GM12864 (cell line): ENCODE measurements around the gene TSPAN9.
A peak's percentile ranks its signal among the peaks of the same experiment; 100 is the strongest.

Experiments
- DNase-seq: peaks from one replicate; pipeline ENCODE4 v3.0.0-alpha.2; 2011; ENCODE audit warnings: low read depth
- H3K4me3 ChIP-seq: 2 replicates; pipeline ENCODE4 v1.5.1; 2011; ENCODE audit warnings: mild to moderate bottlenecking, low read depth, low read length, control low read depth
- CTCF ChIP-seq: IDR thresholded peaks from 2 replicates; pipeline ENCODE4 v1.5.1; 2011; ENCODE audit warnings: low read depth, mild to moderate bottlenecking, moderate library complexity, low read length, control low read depth, inconsistent platforms; ENCODE audit errors: missing control alignments

The TSPAN9 gene

GRCh38 chr12:3129301-3130056, 52.3 kb downstream of the TSPAN9 start:
- DNase-seq = peak; percentile 26
- no peak overlapping the region for H3K4me3 ChIP-seq

GRCh38 chr12:3130057-3130830, 53.1 kb downstream of the TSPAN9 start:
- no peak overlapping the region for H3K4me3 ChIP-seq
- DNase-seq = no peak
- TF ChIP-seq CTCF = no peak

More at GRCh38 chr12:3129301-3130056, 52.3 kb downstream of the TSPAN9 start:
- no peak for TF ChIP-seq CTCF

GRCh38 chr12:3131129-3131528, 54.0 kb downstream of the TSPAN9 start:
- H3K4me3 ChIP-seq = no peak overlapping the region
- TF ChIP-seq CTCF = no peak
- DNase-seq = no peak

GRCh38 chr12:3132636-3133404, 55.6 kb downstream of the TSPAN9 start:
- H3K4me3 ChIP-seq = no peak overlapping the region
- no peak for DNase-seq
- TF ChIP-seq CTCF = no peak

- DNase-seq = no peak
- no peak for TF ChIP-seq CTCF
- no peak overlapping the region for H3K4me3 ChIP-seq
Observed at GRCh38 chr12:3133405-3133783, 56.2 kb downstream of the TSPAN9 start.

GRCh38 chr12:3134126-3134525, 56.9 kb downstream of the TSPAN9 start:
- H3K4me3 ChIP-seq = no peak overlapping the region
- no peak for DNase-seq
- no peak for TF ChIP-seq CTCF
